H1 (cell line): ENCODE results near the gene SYMPK.

Experiments used
- CREB1 ChIP-seq: IDR thresholded peaks from 2 replicates; pipeline ENCODE4 v1.6.1; 2012; ENCODE audit warnings: inconsistent platforms
- HDAC6 ChIP-seq: IDR thresholded peaks from one replicate; pipeline ENCODE4 v1.7.1; 2012; ENCODE audit warnings: low read depth, mild to moderate bottlenecking, inconsistent platforms, low read length, moderate library complexity
- NRF1 ChIP-seq: IDR thresholded peaks from 2 replicates; pipeline ENCODE4 v1.6.1; 2011; ENCODE audit warnings: mild to moderate bottlenecking, low read depth, low read length, improper control_type of control experiment
- POLR2A ChIP-seq, 2 experiments: IDR thresholded peaks; 1 replicate in 1 of 2; 2 replicates in 1 of 2; pipeline ENCODE4 v1.6.1; 2011; ENCODE audit warnings: low read depth in 2 of 2, low read length in 2 of 2, mild to moderate bottlenecking in 2 of 2; ENCODE audit errors: control extremely low read depth in 1 of 2
- RBBP5 ChIP-seq: IDR thresholded peaks from 2 replicates; pipeline ENCODE4 v1.7.1; 2012; ENCODE audit warnings: low read depth, mild to moderate bottlenecking, inconsistent platforms, low read length, moderate library complexity, borderline replicate concordance
- RFX5 ChIP-seq: IDR thresholded peaks from 2 replicates; pipeline ENCODE4 v1.6.1; 2011; ENCODE audit warnings: low read depth, low read length, improper control_type of control experiment, borderline replicate concordance
- SIN3A ChIP-seq, 2 experiments: IDR thresholded peaks in 1 of 2; conservative IDR thresholded peaks in 1 of 2; 2 replicates each; pipeline ENCODE4 v1.6.1; 2011 to 2012; ENCODE audit warnings: low read length in 2 of 2, improper control_type of control experiment in 1 of 2, low read depth in 1 of 2, mild to moderate bottlenecking in 1 of 2
- SIRT6 ChIP-seq: IDR thresholded peaks from one replicate; pipeline ENCODE4 v1.7.1; 2012; ENCODE audit warnings: low read length, inconsistent platforms
- TAF1 ChIP-seq: IDR thresholded peaks from 2 replicates; pipeline ENCODE4 v1.6.1; 2011; ENCODE audit warnings: mild to moderate bottlenecking, low read depth, low read length
- TAF7 ChIP-seq: optimal IDR thresholded peaks from 2 replicates; pipeline ENCODE3; 2011; ENCODE audit warnings: low read depth, mild to moderate bottlenecking, inconsistent platforms, low read length, moderate library complexity, borderline replicate concordance
- ZNF274 ChIP-seq: IDR thresholded peaks from 2 replicates; pipeline ENCODE4 v1.7.0; 2012; ENCODE audit warnings: low read length, borderline replicate concordance; ENCODE audit errors: extremely low read depth
- TF ChIP-seq, protein P1 (sequence below): IDR thresholded peaks from 2 replicates; pipeline ENCODE4 v1.6.1; 2012; ENCODE audit warnings: inconsistent platforms
- TF ChIP-seq, protein P2 (sequence below), 3 experiments: IDR thresholded peaks; 1 replicate in 2 of 3; 2 replicates in 1 of 3; pipeline versions ENCODE4 v1.5.1 to v1.6.1; 2011; ENCODE audit warnings: low read length in 3 of 3, mild to moderate bottlenecking in 3 of 3, inconsistent platforms in 2 of 3, low read depth in 1 of 3, moderate library complexity in 1 of 3; ENCODE audit not compliant: insufficient read depth in 1 of 3; ENCODE audit errors: control extremely low read depth in 1 of 3
- TF ChIP-seq, protein P3 (sequence below): fragments of 300-600 bp; sonication (generic); IDR thresholded peaks from 2 replicates; pipeline ENCODE4 v1.7.1; 2012; ENCODE audit warnings: low read length, moderate library complexity, mild to moderate bottlenecking, inconsistent platforms; ENCODE audit not compliant: insufficient replicate concordance

- TF ChIP-seq RBBP5 (no peak), RFX5 (no peak), POLR2A (IDR thresholded peaks at IDR 0.05; ENCODE audit: control extremely low read depth in 1 of 2, low read depth in 2 of 2, low read length in 2 of 2) (no peak), TAF7 (no peak), ZNF274 (no peak), SIRT6 (no peak), HDAC6 (no peak), SIN3A (conservative IDR thresholded peaks at IDR 0.05 in 1 of 2, IDR thresholded peaks at IDR 0.05 in 1 of 2; ENCODE audit: low read depth in 1 of 2, low read length in 2 of 2) (no peak), NRF1 (no peak), CREB1 (no peak), TAF1 (no peak)
- TF ChIP-seq, protein P1, sequence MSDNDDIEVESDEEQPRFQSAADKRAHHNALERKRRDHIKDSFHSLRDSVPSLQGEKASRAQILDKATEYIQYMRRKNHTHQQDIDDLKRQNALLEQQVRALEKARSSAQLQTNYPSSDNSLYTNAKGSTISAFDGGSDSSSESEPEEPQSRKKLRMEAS, result no peak
- TF ChIP-seq, protein P2, sequence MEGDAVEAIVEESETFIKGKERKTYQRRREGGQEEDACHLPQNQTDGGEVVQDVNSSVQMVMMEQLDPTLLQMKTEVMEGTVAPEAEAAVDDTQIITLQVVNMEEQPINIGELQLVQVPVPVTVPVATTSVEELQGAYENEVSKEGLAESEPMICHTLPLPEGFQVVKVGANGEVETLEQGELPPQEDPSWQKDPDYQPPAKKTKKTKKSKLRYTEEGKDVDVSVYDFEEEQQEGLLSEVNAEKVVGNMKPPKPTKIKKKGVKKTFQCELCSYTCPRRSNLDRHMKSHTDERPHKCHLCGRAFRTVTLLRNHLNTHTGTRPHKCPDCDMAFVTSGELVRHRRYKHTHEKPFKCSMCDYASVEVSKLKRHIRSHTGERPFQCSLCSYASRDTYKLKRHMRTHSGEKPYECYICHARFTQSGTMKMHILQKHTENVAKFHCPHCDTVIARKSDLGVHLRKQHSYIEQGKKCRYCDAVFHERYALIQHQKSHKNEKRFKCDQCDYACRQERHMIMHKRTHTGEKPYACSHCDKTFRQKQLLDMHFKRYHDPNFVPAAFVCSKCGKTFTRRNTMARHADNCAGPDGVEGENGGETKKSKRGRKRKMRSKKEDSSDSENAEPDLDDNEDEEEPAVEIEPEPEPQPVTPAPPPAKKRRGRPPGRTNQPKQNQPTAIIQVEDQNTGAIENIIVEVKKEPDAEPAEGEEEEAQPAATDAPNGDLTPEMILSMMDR (IDR thresholded peaks at IDR 0.05; ENCODE audit: control extremely low read depth in 1 of 3, insufficient read depth in 1 of 3, low read depth in 1 of 3, low read length in 3 of 3), result no peak
- TF ChIP-seq, protein P3, sequence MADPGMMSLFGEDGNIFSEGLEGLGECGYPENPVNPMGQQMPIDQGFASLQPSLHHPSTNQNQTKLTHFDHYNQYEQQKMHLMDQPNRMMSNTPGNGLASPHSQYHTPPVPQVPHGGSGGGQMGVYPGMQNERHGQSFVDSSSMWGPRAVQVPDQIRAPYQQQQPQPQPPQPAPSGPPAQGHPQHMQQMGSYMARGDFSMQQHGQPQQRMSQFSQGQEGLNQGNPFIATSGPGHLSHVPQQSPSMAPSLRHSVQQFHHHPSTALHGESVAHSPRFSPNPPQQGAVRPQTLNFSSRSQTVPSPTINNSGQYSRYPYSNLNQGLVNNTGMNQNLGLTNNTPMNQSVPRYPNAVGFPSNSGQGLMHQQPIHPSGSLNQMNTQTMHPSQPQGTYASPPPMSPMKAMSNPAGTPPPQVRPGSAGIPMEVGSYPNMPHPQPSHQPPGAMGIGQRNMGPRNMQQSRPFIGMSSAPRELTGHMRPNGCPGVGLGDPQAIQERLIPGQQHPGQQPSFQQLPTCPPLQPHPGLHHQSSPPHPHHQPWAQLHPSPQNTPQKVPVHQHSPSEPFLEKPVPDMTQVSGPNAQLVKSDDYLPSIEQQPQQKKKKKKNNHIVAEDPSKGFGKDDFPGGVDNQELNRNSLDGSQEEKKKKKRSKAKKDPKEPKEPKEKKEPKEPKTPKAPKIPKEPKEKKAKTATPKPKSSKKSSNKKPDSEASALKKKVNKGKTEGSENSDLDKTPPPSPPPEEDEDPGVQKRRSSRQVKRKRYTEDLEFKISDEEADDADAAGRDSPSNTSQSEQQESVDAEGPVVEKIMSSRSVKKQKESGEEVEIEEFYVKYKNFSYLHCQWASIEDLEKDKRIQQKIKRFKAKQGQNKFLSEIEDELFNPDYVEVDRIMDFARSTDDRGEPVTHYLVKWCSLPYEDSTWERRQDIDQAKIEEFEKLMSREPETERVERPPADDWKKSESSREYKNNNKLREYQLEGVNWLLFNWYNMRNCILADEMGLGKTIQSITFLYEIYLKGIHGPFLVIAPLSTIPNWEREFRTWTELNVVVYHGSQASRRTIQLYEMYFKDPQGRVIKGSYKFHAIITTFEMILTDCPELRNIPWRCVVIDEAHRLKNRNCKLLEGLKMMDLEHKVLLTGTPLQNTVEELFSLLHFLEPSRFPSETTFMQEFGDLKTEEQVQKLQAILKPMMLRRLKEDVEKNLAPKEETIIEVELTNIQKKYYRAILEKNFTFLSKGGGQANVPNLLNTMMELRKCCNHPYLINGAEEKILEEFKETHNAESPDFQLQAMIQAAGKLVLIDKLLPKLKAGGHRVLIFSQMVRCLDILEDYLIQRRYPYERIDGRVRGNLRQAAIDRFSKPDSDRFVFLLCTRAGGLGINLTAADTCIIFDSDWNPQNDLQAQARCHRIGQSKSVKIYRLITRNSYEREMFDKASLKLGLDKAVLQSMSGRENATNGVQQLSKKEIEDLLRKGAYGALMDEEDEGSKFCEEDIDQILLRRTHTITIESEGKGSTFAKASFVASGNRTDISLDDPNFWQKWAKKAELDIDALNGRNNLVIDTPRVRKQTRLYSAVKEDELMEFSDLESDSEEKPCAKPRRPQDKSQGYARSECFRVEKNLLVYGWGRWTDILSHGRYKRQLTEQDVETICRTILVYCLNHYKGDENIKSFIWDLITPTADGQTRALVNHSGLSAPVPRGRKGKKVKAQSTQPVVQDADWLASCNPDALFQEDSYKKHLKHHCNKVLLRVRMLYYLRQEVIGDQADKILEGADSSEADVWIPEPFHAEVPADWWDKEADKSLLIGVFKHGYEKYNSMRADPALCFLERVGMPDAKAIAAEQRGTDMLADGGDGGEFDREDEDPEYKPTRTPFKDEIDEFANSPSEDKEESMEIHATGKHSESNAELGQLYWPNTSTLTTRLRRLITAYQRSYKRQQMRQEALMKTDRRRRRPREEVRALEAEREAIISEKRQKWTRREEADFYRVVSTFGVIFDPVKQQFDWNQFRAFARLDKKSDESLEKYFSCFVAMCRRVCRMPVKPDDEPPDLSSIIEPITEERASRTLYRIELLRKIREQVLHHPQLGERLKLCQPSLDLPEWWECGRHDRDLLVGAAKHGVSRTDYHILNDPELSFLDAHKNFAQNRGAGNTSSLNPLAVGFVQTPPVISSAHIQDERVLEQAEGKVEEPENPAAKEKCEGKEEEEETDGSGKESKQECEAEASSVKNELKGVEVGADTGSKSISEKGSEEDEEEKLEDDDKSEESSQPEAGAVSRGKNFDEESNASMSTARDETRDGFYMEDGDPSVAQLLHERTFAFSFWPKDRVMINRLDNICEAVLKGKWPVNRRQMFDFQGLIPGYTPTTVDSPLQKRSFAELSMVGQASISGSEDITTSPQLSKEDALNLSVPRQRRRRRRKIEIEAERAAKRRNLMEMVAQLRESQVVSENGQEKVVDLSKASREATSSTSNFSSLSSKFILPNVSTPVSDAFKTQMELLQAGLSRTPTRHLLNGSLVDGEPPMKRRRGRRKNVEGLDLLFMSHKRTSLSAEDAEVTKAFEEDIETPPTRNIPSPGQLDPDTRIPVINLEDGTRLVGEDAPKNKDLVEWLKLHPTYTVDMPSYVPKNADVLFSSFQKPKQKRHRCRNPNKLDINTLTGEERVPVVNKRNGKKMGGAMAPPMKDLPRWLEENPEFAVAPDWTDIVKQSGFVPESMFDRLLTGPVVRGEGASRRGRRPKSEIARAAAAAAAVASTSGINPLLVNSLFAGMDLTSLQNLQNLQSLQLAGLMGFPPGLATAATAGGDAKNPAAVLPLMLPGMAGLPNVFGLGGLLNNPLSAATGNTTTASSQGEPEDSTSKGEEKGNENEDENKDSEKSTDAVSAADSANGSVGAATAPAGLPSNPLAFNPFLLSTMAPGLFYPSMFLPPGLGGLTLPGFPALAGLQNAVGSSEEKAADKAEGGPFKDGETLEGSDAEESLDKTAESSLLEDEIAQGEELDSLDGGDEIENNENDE, result no peak
Observed at GRCh38 chr19:45823182-45823581, 39.8 kb downstream of the SYMPK start.
